Body of pancreas (tissue), 4 donors: ENCODE measurements around the gene IL19.
A peak's percentile ranks its signal among the peaks of the same experiment; 100 is the strongest.

Experiments used
- POLR2A ChIP-seq, 3 donors: fragments of 450-650 bp; IDR thresholded peaks; one replicate each; pipeline ENCODE4 v1.6.1; 2016; ENCODE audit warnings: antibody characterized with exemption in 3 of 3, mild to moderate bottlenecking in 2 of 3
- TF ChIP-seq, protein P1 (sequence below), 7 experiments: fragments of 450-650 bp in 4 of 7; fragments of 200-600 bp in 3 of 7; sonication (generic) in 3 of 7; IDR thresholded peaks; one replicate each; pipeline ENCODE4 v1.5.1; 2016 to 2019; ENCODE audit warnings: antibody characterized with exemption in 7 of 7

GRCh38 chr1:206770531-206771337 lies at the start of gene IL19:
- TF ChIP-seq, protein P1, sequence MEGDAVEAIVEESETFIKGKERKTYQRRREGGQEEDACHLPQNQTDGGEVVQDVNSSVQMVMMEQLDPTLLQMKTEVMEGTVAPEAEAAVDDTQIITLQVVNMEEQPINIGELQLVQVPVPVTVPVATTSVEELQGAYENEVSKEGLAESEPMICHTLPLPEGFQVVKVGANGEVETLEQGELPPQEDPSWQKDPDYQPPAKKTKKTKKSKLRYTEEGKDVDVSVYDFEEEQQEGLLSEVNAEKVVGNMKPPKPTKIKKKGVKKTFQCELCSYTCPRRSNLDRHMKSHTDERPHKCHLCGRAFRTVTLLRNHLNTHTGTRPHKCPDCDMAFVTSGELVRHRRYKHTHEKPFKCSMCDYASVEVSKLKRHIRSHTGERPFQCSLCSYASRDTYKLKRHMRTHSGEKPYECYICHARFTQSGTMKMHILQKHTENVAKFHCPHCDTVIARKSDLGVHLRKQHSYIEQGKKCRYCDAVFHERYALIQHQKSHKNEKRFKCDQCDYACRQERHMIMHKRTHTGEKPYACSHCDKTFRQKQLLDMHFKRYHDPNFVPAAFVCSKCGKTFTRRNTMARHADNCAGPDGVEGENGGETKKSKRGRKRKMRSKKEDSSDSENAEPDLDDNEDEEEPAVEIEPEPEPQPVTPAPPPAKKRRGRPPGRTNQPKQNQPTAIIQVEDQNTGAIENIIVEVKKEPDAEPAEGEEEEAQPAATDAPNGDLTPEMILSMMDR (IDR thresholded peaks at IDR 0.05): no peak
- peak in 2 of 3 donors; percentile 11 to 53 for TF ChIP-seq POLR2A (IDR thresholded peaks at IDR 0.05)
